Right lobe of liver (tissue), 4 donors: ENCODE data around the gene FNDC10.

Experiments used
- CTCF ChIP-seq, 4 donors: fragments of 200-600 bp in 3 of 4; fragments of 450-650 bp in 1 of 4; IDR thresholded peaks; one replicate each; pipeline versions ENCODE4 v1.5.1 to v1.8.0; 2016 to 2022; ENCODE audit warnings: antibody characterized with exemption in 4 of 4, mild to moderate bottlenecking in 2 of 4
- POLR2A ChIP-seq: fragments of 450-650 bp; IDR thresholded peaks from one replicate; pipeline ENCODE4 v1.6.1; 2017; ENCODE audit warnings: antibody characterized with exemption, mild to moderate bottlenecking
- donor health status: DM: no; HTN: no; CAD: no.
- donor health status: DM: no; HTN: no; CAD: no.
- donor health status: DM: no; HTN: yes; CAD: no.

DNA sequence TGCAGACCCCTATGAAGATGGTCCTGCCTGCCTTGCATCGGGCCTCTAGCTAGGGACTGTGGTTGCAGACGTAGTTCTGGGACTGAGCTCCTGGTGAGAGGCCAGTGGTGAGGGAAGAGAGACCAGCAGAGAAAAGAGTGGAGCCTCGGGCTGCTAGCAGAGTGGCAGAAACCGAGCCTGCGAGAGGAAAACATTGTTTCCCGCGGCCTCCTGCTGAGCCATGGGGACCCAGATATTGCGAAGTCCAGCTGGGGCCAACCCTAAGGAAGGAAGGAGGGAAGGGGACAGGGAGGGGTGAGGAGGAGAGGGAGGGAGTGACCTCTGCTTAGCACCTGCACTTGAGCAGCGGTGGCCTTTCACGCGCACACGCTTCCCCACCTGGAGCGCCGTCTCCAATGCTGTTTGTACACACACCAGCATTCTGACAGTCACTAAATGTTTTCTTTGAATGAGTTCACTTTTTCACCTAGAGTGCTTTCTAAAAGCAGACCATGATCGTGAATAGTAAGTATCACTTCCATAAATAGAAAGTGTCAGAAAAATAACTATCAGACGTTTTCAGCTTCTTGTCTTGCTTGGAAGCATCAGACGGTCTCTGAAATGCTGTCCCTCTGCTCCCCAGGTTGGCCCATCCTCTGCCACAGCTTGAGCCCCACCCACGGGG is 2.5 kb upstream of the FNDC10 start:
- TF ChIP-seq CTCF (IDR thresholded peaks at IDR 0.05) = no peak
- no peak for TF ChIP-seq POLR2A
